MCF 10A (cell line): ENCODE data around the gene NMD3. TPM values are rescaled to one million over a fixed set of nuclear protein-coding genes. Genes with fewer than 3 reads are reported as not detected.
A peak's percentile ranks its signal among the peaks of the same experiment; 100 is the strongest.

Experiments used
- BruUV-seq: library from RNA; stranded (reverse); fragments of 400-500 nt; replicated peaks from 2 replicates; lab custom pipeline; 2021; lab: Mats Ljungman, UMichigan
- CTCF ChIA-PET: fragments of 300-600 bp; sonication (Branson Sonifier 250); formaldehyde crosslinking; extraction: SDS; loops from one replicate; lab custom pipeline; 2021; ENCODE audit warnings: antibody characterized with exemption, inconsistent platforms; lab: Yijun Ruan, JAX
- POLR2A ChIA-PET: fragments of 300-600, 350-650 bp; sonication (Branson Sonifier 250); formaldehyde crosslinking; extraction: SDS; loops from one replicate; lab custom pipeline; 2020; ENCODE audit warnings: antibody characterized with exemption, inconsistent platforms; lab: Yijun Ruan, JAX
- DNase-seq: peaks from one replicate; pipeline ENCODE4 v3.0.0-alpha.2; 2018; ENCODE audit not compliant: unreplicated experiment
- H3K27ac Mint-ChIP-seq: one replicate; pipeline ENCODE4 v1.8.0; 2022; ENCODE audit warnings: mild to moderate bottlenecking, low read depth, mixed read lengths; ENCODE audit not compliant: unreplicated experiment
- H3K27me3 Mint-ChIP-seq: one replicate; pipeline ENCODE4 v1.8.0; 2022; ENCODE audit warnings: mixed read lengths; ENCODE audit not compliant: insufficient read depth, unreplicated experiment
- H3K36me3 Mint-ChIP-seq: one replicate; pipeline ENCODE4 v1.8.0; 2022; ENCODE audit warnings: mild to moderate bottlenecking, moderate library complexity, mixed read lengths; ENCODE audit not compliant: insufficient read depth, unreplicated experiment
- H3K4me1 Mint-ChIP-seq: one replicate; pipeline ENCODE4 v1.8.0; 2022; ENCODE audit warnings: mixed read lengths; ENCODE audit not compliant: insufficient read depth, unreplicated experiment
- H3K4me3 Mint-ChIP-seq: one replicate; pipeline ENCODE4 v1.8.0; 2022; ENCODE audit warnings: mild to moderate bottlenecking, moderate library complexity, mixed read lengths; ENCODE audit not compliant: unreplicated experiment
- H3K9me3 Mint-ChIP-seq: one replicate; pipeline ENCODE4 v1.8.0; 2022; ENCODE audit warnings: mixed read lengths; ENCODE audit not compliant: unreplicated experiment
- CTCF ChIP-seq: fragments of 200-600 bp; IDR thresholded peaks from one replicate; pipeline ENCODE4 v1.8.0; 2022; ENCODE audit warnings: antibody characterized with exemption, mild to moderate bottlenecking; ENCODE audit not compliant: unreplicated experiment
- intact Hi-C: fragments of 100-400 bp; cut with micrococcal nuclease; formaldehyde crosslinking; loops from 2 replicates; pipeline ENCODE4 v1.14.1; 2022
- total RNA-seq: library from RNA; stranded (reverse); gene quantifications from 2 replicates; pipeline ENCODE4 v1.2.3, GENCODE V29; 2022

Gene NMD3
- total RNA-seq, 1 experiment from 2014 or later, result 84.6 TPM

GRCh38 chr3:161263057-161263456, 41.9 kb downstream of the NMD3 start:
- Mint-ChIP-seq H3K4me3 (no peak overlapping the region), H3K9me3 (peaks cover 19% of the 10 kb centered on the region), H3K27me3 (no peaks in the 10 kb centered on the region), H3K4me1 (peaks cover 19% of the 10 kb centered on the region), H3K27ac (no peak overlapping the region), H3K36me3 (peaks cover 19% of the 10 kb centered on the region)
- DNase-seq, result peak; percentile 6
- no TSS peak for BruUV-seq
- no peak for TF ChIP-seq CTCF
- ChIA-PET POLR2A (interaction anchor here (0.7 kb wide), 1 partner anchor 39 kb away, joined by 3 read pairs; no protein-coding TSS in a partner anchor), CTCF (interaction anchor here (0.6 to 1.4 kb wide), 3 partner anchors 13 to 166 kb away, joined by 3 to 4 read pairs (median 3); no protein-coding TSS in a partner anchor)
- intact Hi-C loops, result no loop called here

- intact Hi-C loops, result loop anchor here (5.0 kb wide), 1 partner anchor 43 kb away; the partner anchor contains the start of gene NMD3
- Mint-ChIP-seq H3K36me3 (peaks cover 11% of the 10 kb centered on the region), H3K27me3 (no peaks in the 10 kb centered on the region), H3K4me1 (peaks cover 19% of the 10 kb centered on the region), H3K9me3 (peaks cover 18% of the 10 kb centered on the region), H3K27ac (no peak overlapping the region), H3K4me3 (no peak overlapping the region)
- no TSS peak for BruUV-seq
- ChIA-PET CTCF (interaction anchor here (0.9 kb wide), 1 partner anchor 144 kb away, joined by 3 read pairs; no protein-coding TSS in a partner anchor), POLR2A (no interaction called here)
- no peak for DNase-seq
- no peak for TF ChIP-seq CTCF
Measured at GRCh38 chr3:161264852-161265251, 43.7 kb downstream of the NMD3 start.

- TF ChIP-seq CTCF, result no peak
- BruUV-seq, result no TSS peak
- Mint-ChIP-seq H3K27me3 (no peaks in the 10 kb centered on the region), H3K36me3 (peaks cover 11% of the 10 kb centered on the region), H3K4me3 (no peak overlapping the region), H3K9me3 (peaks cover 6% of the 10 kb centered on the region), H3K4me1 (peaks cover 19% of the 10 kb centered on the region), H3K27ac (no peak overlapping the region)
- ChIA-PET CTCF (interaction anchor here (0.7 to 2.0 kb wide), 4 partner anchors 10 to 424 kb away, joined by 3 to 6 read pairs (median 3); no protein-coding TSS in a partner anchor), POLR2A (interaction anchor here (0.6 to 1.4 kb wide), 4 partner anchors 26 to 154 kb away, joined by 3 to 5 read pairs (median 3); no protein-coding TSS in a partner anchor)
- DNase-seq, result peak; percentile 16
- intact Hi-C loops, result loop anchor here (5.0 kb wide), 1 partner anchor 44 kb away; the partner anchor contains the start of gene NMD3
Measured at GRCh38 chr3:161265916-161266571, 44.9 kb downstream of the NMD3 start.

- peak; percentile 49 for DNase-seq
- intact Hi-C loops, result loop anchor here (5.0 kb wide), 1 partner anchor 44 kb away; the partner anchor contains the start of gene NMD3
- Mint-ChIP-seq H3K27ac (no peak overlapping the region), H3K4me1 (peaks cover 19% of the 10 kb centered on the region), H3K27me3 (no peaks in the 10 kb centered on the region), H3K36me3 (peaks cover 11% of the 10 kb centered on the region), H3K9me3 (no peaks in the 10 kb centered on the region), H3K4me3 (no peak overlapping the region)
- TF ChIP-seq CTCF, result no peak
- ChIA-PET CTCF (interaction anchor here (0.7 to 2.0 kb wide), 6 partner anchors 9 to 425 kb away, joined by 3 to 6 read pairs (median 3); no protein-coding TSS in a partner anchor), POLR2A (interaction anchor here (0.6 to 1.4 kb wide), 4 partner anchors 25 to 154 kb away, joined by 3 to 5 read pairs (median 3); no protein-coding TSS in a partner anchor)
- no TSS peak for BruUV-seq
Measured at GRCh38 chr3:161266731-161267150, 45.6 kb downstream of the NMD3 start.
